Endothelial cell (in vitro differentiated cells): ENCODE results near the gene NHLRC1. TPM values are rescaled to one million over a fixed set of nuclear protein-coding genes. Genes with fewer than 3 reads are reported as not detected.

Experiments used
- DNase-seq: peaks from one replicate; pipeline ENCODE4 v3.0.0; 2021; ENCODE audit warnings: low spot score
- H3K27ac Mint-ChIP-seq: one replicate; pipeline ENCODE4 v1.8.0; 2021; ENCODE audit warnings: mixed read lengths, inconsistent platforms; ENCODE audit not compliant: unreplicated experiment
- H3K27me3 Mint-ChIP-seq: one replicate; pipeline ENCODE4 v1.8.0; 2021; ENCODE audit warnings: mild to moderate bottlenecking, moderate library complexity, mixed read lengths, inconsistent platforms; ENCODE audit not compliant: unreplicated experiment
- H3K36me3 Mint-ChIP-seq: one replicate; pipeline ENCODE4 v1.8.0; 2021; ENCODE audit warnings: mild to moderate bottlenecking, low read depth, mixed read lengths, inconsistent platforms; ENCODE audit not compliant: unreplicated experiment
- H3K4me1 Mint-ChIP-seq: one replicate; pipeline ENCODE4 v1.8.0; 2021; ENCODE audit warnings: mild to moderate bottlenecking, mixed read lengths, inconsistent platforms; ENCODE audit not compliant: unreplicated experiment
- H3K4me3 Mint-ChIP-seq: one replicate; pipeline ENCODE4 v1.8.0; 2021; ENCODE audit warnings: mild to moderate bottlenecking, mixed read lengths, inconsistent platforms; ENCODE audit not compliant: unreplicated experiment
- H3K9me3 Mint-ChIP-seq: one replicate; pipeline ENCODE4 v1.8.0; 2021; ENCODE audit warnings: mixed read lengths, inconsistent platforms; ENCODE audit not compliant: unreplicated experiment
- CTCF ChIP-seq: fragments of 200-600 bp; sonication (generic); IDR thresholded peaks from one replicate; pipeline ENCODE4 v1.5.0; 2021; ENCODE audit warnings: antibody characterized with exemption; ENCODE audit not compliant: unreplicated experiment
- total RNA-seq: library from RNA; stranded (reverse); fragmentation: NEBNext Ultra II Directional; extraction: Animal tissue kit (Norgen Biotek cat#: 25700); gene quantifications from one replicate; pipeline ENCODE4 v1.2.1, GENCODE V29; 2021; ENCODE audit not compliant: unreplicated experiment

Gene NHLRC1
- total RNA-seq, 1 donor from 2014 or later, result 0.64 TPM

GRCh38 chr6:18148304-18149025 is 26.0 kb upstream of the NHLRC1 start:
- Mint-ChIP-seq H3K27me3 (no peaks in the 10 kb centered on the region), H3K4me1 (peaks cover 10% of the 10 kb centered on the region), H3K36me3 (no peaks in the 10 kb centered on the region), H3K4me3 (no peak overlapping the region), H3K27ac (no peak overlapping the region), H3K9me3 (no peaks in the 10 kb centered on the region)
- no peak for TF ChIP-seq CTCF
- no peak for DNase-seq

- Mint-ChIP-seq H3K4me1 (peaks cover 2% of the 10 kb centered on the region), H3K27ac (no peak overlapping the region), H3K9me3 (no peaks in the 10 kb centered on the region), H3K36me3 (peaks cover 6% of the 10 kb centered on the region), H3K4me3 (no peak overlapping the region), H3K27me3 (no peaks in the 10 kb centered on the region)
- no peak for DNase-seq
- TF ChIP-seq CTCF, result no peak
Observed at GRCh38 chr6:18147616-18148015, 25.1 kb upstream of the NHLRC1 start.

GRCh38 chr6:18147160-18147559 is 24.7 kb upstream of the NHLRC1 start:
- Mint-ChIP-seq H3K36me3 (peaks cover 10% of the 10 kb centered on the region), H3K4me1 (no peaks in the 10 kb centered on the region), H3K27me3 (no peaks in the 10 kb centered on the region), H3K9me3 (no peaks in the 10 kb centered on the region), H3K27ac (no peak overlapping the region), H3K4me3 (no peak overlapping the region)
- no peak for TF ChIP-seq CTCF
- no peak for DNase-seq

- Mint-ChIP-seq H3K4me1 (no peaks in the 10 kb centered on the region), H3K4me3 (peak overlapping the region; percentile 10), H3K27me3 (peaks cover 2% of the 10 kb centered on the region), H3K27ac (no peak overlapping the region), H3K9me3 (no peaks in the 10 kb centered on the region), H3K36me3 (peaks cover 33% of the 10 kb centered on the region)
- no peak for TF ChIP-seq CTCF
- DNase-seq, result no peak
Observed at GRCh38 chr6:18142591-18142861, 20.0 kb upstream of the NHLRC1 start.

GRCh38 chr6:18141805-18142590 is 19.5 kb upstream of the NHLRC1 start:
- H3K27ac Mint-ChIP-seq, result no peak overlapping the region

More at GRCh38 chr6:18141805-18142590, 19.5 kb upstream of the NHLRC1 start:
- Mint-ChIP-seq H3K36me3 (peaks cover 33% of the 10 kb centered on the region), H3K4me1 (no peaks in the 10 kb centered on the region), H3K9me3 (no peaks in the 10 kb centered on the region), H3K27me3 (peaks cover 2% of the 10 kb centered on the region), H3K4me3 (peak overlapping the region; percentile 10)
- no peak for TF ChIP-seq CTCF
- DNase-seq, result no peak
